ENCODE measurements around the gene KDM6B. TPM values are rescaled to one million over a fixed set of nuclear protein-coding genes. Genes with fewer than 3 reads are reported as not detected.

KDM6B gene
- total and polyA plus RNA-seq, 5 experiments from 2014 or later = 0.28 to 113 (median 1.2) TPM

DNA sequence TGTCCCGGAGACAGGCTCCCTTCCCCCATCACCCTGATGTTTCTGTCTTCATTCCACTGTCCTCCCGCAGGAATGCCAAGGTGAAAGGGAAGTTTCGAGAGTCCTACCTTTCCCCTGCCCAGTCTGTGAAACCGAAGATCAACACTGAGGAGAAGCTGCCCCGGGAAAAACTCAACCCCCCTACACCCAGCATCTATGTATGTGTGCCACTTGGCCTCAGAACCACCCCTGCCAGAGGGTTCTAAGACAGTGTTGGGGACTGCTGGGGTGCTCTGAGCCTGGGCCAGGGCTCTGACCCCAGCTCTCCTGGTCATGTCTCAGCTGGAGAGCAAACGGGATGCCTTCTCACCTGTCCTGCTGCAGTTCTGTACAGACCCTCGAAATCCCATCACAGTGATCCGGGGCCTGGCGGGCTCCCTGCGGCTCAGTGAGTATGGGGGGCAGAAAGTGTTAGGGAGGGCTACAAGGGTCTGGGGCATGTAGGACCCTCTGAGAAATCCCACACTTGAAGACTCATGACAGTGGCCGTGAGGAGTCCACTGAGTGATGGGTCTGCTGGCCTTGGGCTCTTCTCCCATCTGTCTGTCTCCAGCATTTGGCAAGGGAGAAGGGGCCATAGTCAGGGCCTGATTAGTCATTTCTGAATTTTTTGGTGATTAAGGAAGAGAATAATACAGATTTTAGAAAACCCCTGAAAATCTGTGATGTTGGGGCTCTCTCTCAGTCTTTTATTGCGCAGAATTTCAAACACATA lies 15.9 kb downstream of the KDM6B start:
- POLR2A ChIA-PET = interaction anchor here (1.0 to 5.8 kb wide), 6 partner anchors 8 to 16 kb away, joined by 3 to 96 read pairs (median 8); partner anchors contain the start of gene KDM6B
- Mint-ChIP-seq H3K4me1 (peaks cover 13 to 35% (median 24%) of the 10 kb centered on the region in 4 donors), H3K4me3 (peak overlapping the region in 2 of 10 donors; percentile 7 to 14), H3K9me3 (no peaks in the 10 kb centered on the region), H3K27ac (peak overlapping the region in 9 of 10 donors; percentile 13 to 96 (median 75)), H3K36me3 (peaks cover 0 to 34% (median 1%) of the 10 kb centered on the region in 3 donors), H3K27me3 (no peaks in the 10 kb centered on the region)
- DNase-seq (peak in 1 of 10 donors; percentile 24), ATAC-seq (no peak)

DNA sequence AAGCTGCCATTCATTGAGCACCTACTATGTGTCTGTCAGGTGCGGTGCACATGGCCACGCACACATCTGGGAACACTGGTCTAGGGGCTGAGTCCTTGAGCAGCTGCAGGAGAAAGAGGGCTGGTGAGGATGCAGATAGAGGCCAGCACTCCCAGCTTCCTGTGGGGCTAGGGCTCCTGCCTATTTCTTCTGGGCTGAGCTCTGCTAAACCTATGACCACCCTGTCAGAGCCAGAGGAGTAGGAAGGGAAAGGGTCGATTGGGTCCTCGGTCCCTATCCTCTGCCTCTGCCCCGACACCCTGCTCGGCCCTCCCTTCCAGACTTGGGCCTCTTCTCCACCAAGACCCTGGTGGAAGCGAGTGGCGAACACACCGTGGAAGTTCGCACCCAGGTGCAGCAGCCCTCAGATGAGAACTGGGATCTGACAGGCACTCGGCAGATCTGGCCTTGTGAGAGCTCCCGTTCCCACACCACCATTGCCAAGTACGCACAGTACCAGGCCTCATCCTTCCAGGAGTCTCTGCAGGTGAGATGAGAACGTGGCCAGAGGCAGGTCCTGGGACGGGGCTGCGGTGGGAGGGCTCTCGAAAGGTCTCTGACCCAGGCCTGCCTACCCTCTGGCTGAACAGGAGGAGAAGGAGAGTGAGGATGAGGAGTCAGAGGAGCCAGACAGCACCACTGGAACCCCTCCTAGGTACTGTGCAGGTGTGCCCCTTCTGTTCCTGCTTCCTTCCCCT lies 16.9 kb downstream of the KDM6B start:
- POLR2A ChIA-PET = interaction anchor here (0.5 to 5.8 kb wide), 8 partner anchors 9 to 396 kb away, joined by 3 to 96 read pairs (median 6); partner anchors contain the start of gene KDM6B
- H3K27ac Mint-ChIP-seq = peak overlapping the region; percentile 43 to 96 (median 88)
- peaks cover 0 to 35% (median 1%) of the 10 kb centered on the region in 3 donors for H3K36me3 Mint-ChIP-seq
- DNase-seq = no peak
- ATAC-seq = peak; percentile 10 to 14
- peaks cover 13 to 27% (median 21%) of the 10 kb centered on the region in 4 donors for H3K4me1 Mint-ChIP-seq
- H3K4me3 Mint-ChIP-seq = peak overlapping the region in 9 of 10 donors; percentile 39 to 84 (median 64)
- no peaks in the 10 kb centered on the region for H3K27me3 Mint-ChIP-seq
- H3K9me3 Mint-ChIP-seq = no peaks in the 10 kb centered on the region

DNA sequence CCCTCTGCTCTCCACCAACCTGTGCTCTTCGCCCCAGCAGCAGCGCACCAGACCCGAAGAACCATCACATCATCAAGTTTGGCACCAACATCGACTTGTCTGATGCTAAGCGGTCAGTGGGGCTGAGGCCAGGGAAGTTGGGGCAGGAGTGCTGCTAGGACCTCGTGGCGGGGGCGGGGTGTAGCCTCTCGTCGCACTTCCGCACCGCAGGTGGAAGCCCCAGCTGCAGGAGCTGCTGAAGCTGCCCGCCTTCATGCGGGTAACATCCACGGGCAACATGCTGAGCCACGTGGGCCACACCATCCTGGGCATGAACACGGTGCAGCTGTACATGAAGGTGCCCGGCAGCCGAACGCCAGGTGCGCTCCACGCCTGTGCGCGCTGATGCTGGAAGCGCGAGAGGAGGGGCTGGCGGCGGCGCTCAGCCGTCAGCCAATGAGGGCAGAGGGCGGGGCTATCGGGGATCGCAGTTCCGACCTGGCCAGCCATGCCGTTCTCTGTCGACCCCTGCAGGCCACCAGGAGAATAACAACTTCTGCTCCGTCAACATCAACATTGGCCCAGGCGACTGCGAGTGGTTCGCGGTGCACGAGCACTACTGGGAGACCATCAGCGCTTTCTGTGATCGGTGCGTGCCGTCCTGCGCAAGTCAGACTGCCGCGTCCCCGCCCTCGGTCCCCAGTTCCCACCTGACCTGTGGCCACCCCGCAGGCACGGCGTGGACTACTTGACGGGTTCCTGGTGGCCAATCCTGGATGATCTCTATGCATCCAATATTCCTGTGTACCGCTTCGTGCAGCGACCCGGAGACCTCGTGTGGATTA lies 17.6 kb downstream of the KDM6B start:
- DNase-seq = peak; percentile 92 to 98 (median 94)
- POLR2A ChIA-PET = interaction anchor here (0.5 to 5.8 kb wide), 9 partner anchors 10 to 397 kb away, joined by 3 to 96 read pairs (median 5); partner anchors contain the start of gene KDM6B
- peak overlapping the region; percentile 47 to 84 (median 70) for H3K4me3 Mint-ChIP-seq
- H3K27ac Mint-ChIP-seq = peak overlapping the region; percentile 25 to 96 (median 88)
- peak; percentile 83 to 88 for ATAC-seq
- H3K4me1 Mint-ChIP-seq = peaks cover 16 to 25% (median 21%) of the 10 kb centered on the region in 4 donors
- no peaks in the 10 kb centered on the region for H3K9me3 Mint-ChIP-seq
- no peaks in the 10 kb centered on the region for H3K27me3 Mint-ChIP-seq
- peaks cover 0 to 33% (median 1%) of the 10 kb centered on the region in 3 donors for H3K36me3 Mint-ChIP-seq

DNA sequence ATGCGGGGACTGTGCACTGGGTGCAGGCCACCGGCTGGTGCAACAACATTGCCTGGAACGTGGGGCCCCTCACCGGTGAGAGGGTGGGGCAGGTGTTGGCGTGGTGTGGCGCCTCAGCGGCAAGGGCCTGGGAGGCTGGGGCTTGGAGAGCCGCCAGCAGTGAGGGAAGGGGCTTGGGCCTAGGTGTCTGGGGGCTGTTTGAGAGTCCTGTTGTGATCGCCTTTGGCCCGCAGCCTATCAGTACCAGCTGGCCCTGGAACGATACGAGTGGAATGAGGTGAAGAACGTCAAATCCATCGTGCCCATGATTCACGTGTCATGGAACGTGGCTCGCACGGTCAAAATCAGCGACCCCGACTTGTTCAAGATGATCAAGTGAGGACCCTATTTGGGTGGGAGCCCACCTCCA lies 18.2 kb downstream of the KDM6B start:
- H3K4me1 Mint-ChIP-seq = peaks cover 16 to 25% (median 21%) of the 10 kb centered on the region in 4 donors
- ATAC-seq (no peak), DNase-seq (peak in 3 of 10 donors; percentile 24 to 71 (median 36))
- peak overlapping the region in 8 of 10 donors; percentile 53 to 96 (median 89) for H3K27ac Mint-ChIP-seq
- peak overlapping the region in 4 of 10 donors; percentile 4 to 64 (median 22) for H3K4me3 Mint-ChIP-seq
- H3K9me3 Mint-ChIP-seq = no peaks in the 10 kb centered on the region
- POLR2A ChIA-PET = interaction anchor here (0.6 to 5.8 kb wide), 5 partner anchors 10 to 157 kb away, joined by 3 to 96 read pairs (median 10); partner anchors contain the start of gene KDM6B
- no peaks in the 10 kb centered on the region for H3K27me3 Mint-ChIP-seq
- peaks cover 0 to 26% (median 1%) of the 10 kb centered on the region in 3 donors for H3K36me3 Mint-ChIP-seq

DNA sequence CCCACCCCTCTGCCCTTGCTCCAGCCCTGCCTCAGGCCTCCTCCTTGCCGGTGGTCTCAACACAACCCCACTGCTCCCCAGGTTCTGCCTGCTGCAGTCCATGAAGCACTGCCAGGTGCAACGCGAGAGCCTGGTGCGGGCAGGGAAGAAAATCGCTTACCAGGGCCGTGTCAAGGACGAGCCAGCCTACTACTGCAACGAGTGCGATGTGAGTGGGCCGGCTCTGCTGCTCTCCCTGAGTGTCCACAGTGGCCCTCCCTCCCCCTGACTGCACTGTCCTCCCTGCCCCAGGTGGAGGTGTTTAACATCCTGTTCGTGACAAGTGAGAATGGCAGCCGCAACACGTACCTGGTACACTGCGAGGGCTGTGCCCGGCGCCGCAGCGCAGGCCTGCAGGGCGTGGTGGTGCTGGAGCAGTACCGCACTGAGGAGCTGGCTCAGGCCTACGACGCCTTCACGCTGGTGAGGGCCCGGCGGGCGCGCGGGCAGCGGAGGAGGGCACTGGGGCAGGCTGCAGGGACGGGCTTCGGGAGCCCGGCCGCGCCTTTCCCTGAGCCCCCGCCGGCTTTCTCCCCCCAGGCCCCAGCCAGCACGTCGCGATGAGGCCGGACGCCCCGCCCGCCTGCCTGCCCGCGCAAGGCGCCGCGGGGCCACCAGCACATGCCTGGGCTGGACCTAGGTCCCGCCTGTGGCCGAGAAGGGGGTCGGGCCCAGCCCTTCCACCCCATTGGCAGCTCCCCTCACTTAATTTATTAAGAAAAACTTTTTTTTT lies 19.1 kb downstream of the KDM6B start:
- H3K36me3 Mint-ChIP-seq = peaks cover 0 to 24% (median 1%) of the 10 kb centered on the region in 3 donors
- no peak overlapping the region for H3K4me3 Mint-ChIP-seq
- POLR2A ChIA-PET = interaction anchor here (0.7 to 5.8 kb wide), 6 partner anchors 8 to 29 kb away, joined by 3 to 96 read pairs (median 6); partner anchors contain the start of gene KDM6B
- no peaks in the 10 kb centered on the region for H3K27me3 Mint-ChIP-seq
- DNase-seq (peak in 3 of 10 donors; percentile 12 to 66 (median 13)), ATAC-seq (no peak)
- peaks cover 16 to 25% (median 21%) of the 10 kb centered on the region in 4 donors for H3K4me1 Mint-ChIP-seq
- peak overlapping the region in 2 of 10 donors; percentile 59 to 65 for H3K27ac Mint-ChIP-seq
- H3K9me3 Mint-ChIP-seq = no peaks in the 10 kb centered on the region

DNA sequence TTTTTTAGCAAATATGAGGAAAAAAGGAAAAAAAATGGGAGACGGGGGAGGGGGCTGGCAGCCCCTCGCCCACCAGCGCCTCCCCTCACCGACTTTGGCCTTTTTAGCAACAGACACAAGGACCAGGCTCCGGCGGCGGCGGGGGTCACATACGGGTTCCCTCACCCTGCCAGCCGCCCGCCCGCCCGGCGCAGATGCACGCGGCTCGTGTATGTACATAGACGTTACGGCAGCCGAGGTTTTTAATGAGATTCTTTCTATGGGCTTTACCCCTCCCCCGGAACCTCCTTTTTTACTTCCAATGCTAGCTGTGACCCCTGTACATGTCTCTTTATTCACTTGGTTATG lies 19.6 kb downstream of the KDM6B start:
- POLR2A ChIA-PET = interaction anchor here (0.9 to 5.8 kb wide), 4 partner anchors 9 to 20 kb away, joined by 6 to 96 read pairs (median 6); partner anchors contain the start of gene KDM6B
- Mint-ChIP-seq H3K27ac (peak overlapping the region in 5 of 10 donors; percentile 34 to 69 (median 47)), H3K36me3 (peaks cover 0 to 21% (median 1%) of the 10 kb centered on the region in 3 donors)

DNA sequence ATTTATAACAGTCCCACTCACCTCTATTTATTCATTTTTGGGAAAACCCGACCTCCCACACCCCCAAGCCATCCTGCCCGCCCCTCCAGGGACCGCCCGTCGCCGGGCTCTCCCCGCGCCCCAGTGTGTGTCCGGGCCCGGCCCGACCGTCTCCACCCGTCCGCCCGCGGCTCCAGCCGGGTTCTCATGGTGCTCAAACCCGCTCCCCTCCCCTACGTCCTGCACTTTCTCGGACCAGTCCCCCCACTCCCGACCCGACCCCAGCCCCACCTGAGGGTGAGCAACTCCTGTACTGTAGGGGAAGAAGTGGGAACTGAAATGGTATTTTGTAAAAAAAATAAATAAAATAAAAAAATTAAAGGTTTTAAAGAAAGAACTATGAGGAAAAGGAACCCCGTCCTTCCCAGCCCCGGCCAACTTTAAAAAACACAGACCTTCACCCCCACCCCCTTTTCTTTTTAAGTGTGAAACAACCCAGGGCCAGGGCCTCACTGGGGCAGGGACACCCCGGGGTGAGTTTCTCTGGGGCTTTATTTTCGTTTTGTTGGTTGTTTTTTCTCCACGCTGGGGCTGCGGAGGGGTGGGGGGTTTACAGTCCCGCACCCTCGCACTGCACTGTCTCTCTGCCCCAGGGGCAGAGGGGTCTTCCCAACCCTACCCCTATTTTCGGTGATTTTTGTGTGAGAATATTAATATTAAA lies 20.2 kb downstream of the KDM6B start:
- peak overlapping the region in 1 of 10 donors; percentile 53 for H3K4me3 Mint-ChIP-seq
- POLR2A ChIA-PET = interaction anchor here (1.2 to 5.8 kb wide), 4 partner anchors 9 to 20 kb away, joined by 6 to 96 read pairs (median 30); partner anchors contain the start of gene KDM6B
- no peaks in the 10 kb centered on the region for H3K9me3 Mint-ChIP-seq
- H3K27ac Mint-ChIP-seq = peak overlapping the region in 4 of 10 donors; percentile 32 to 67 (median 39)
- peaks cover 16 to 27% (median 21%) of the 10 kb centered on the region in 4 donors for H3K4me1 Mint-ChIP-seq
- no peak for ATAC-seq
- DNase-seq = no peak
- no peaks in the 10 kb centered on the region for H3K27me3 Mint-ChIP-seq
- H3K36me3 Mint-ChIP-seq = peaks cover 0 to 18% (median 1%) of the 10 kb centered on the region in 3 donors

More for the DNA sequence above, 19.6 kb downstream of the KDM6B start:
- peak overlapping the region in 2 of 10 donors; percentile 18 to 53 for H3K4me3 Mint-ChIP-seq
- H3K27me3 Mint-ChIP-seq = no peaks in the 10 kb centered on the region
- no peak for ATAC-seq
- peaks cover 16 to 25% (median 21%) of the 10 kb centered on the region in 4 donors for H3K4me1 Mint-ChIP-seq
- H3K9me3 Mint-ChIP-seq = no peaks in the 10 kb centered on the region
- DNase-seq = peak in 1 of 10 donors; percentile 14

DNA sequence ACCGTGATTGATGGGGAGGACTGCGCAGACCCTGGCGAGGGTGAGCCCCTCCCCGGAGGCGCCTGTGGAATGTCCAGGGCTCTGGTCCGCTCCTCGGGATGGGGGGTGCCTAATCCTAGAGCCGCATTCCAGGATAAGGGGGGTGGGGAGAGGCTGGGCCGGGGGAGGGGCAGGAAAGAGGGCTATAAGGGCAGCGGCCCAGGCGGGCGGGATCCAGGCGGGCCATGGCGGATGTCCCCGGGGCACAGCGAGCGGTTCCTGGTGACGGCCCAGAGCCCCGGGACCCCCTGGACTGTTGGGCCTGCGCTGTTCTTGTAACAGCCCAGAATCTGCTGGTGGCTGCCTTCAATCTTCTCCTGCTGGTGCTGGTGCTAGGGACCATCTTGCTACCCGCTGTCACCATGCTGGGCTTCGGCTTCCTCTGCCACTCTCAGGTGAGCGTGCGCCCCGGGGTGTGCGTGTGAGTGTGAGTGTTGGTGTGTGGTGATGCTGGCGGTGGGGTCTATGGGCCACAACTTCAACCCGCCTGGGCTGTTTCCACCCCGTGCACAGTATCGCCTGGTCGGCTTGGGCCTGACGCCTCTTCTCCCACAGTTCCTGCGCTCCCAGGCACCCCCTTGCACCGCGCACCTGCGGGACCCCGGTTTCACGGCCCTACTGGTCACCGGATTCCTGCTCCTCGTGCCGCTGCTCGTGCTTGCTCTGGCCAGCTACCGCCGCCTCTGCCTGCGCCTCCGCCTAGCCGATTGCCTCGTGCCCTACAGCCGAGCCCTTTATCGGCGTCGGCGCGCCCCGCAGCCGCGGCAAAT lies 21.0 kb downstream of the KDM6B start, which contains the start of gene TMEM88:
Gene TMEM88, plus strand, starts transcription at position 216 of the 809 bp plus-strand sequence. Its CDS starts 9 bp downstream, at position 225.
- peaks cover 0 to 17% (median 0%) of the 10 kb centered on the region in 3 donors for H3K36me3 Mint-ChIP-seq
- ATAC-seq (no peak), DNase-seq (peak in 3 of 10 donors; percentile 12 to 65 (median 20))
- H3K27me3 Mint-ChIP-seq = no peaks in the 10 kb centered on the region
- H3K4me3 Mint-ChIP-seq = peak within 1 kb of the TSS in 6 of 10 donors; percentile 22 to 84 (median 40)
- H3K9me3 Mint-ChIP-seq = no peaks in the 10 kb centered on the region
- POLR2A ChIA-PET = interaction anchor here (0.6 to 3.6 kb wide), 10 partner anchors 9 to 338 kb away, joined by 3 to 103 read pairs (median 3); partner anchors contain the start of genes CHD3, HES7 and KDM6B
- H3K27ac Mint-ChIP-seq = peak within 1 kb of the TSS in 5 of 10 donors; percentile 32 to 67 (median 44)
- peaks cover 17 to 32% (median 23%) of the 10 kb centered on the region in 4 donors for H3K4me1 Mint-ChIP-seq

DNA sequence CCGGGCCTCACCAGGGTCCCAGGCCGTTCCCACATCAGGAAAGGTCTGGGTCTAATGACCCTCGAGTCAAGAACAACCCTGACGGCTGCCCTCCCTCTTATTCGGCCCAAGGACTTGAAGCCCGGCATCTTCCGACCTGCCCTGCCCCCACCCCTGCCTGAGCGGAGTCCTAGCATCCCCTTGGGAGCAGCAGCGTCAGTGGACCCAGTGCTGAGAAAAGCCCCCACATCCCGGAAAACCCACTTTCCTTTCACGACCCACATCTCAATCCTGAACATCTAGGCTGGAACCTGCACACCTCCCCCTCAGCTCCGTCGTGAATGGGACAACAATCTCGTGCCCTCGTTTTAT lies 21.6 kb downstream of the KDM6B start:
- ATAC-seq = no peak
- POLR2A ChIA-PET = interaction anchor here (0.6 to 3.6 kb wide), 12 partner anchors 9 to 337 kb away, joined by 3 to 103 read pairs (median 3); partner anchors contain the start of genes CHD3, CNTROB, HES7 and KDM6B
- H3K27me3 Mint-ChIP-seq = no peaks in the 10 kb centered on the region
- DNase-seq = peak in 1 of 10 donors; percentile 65
- H3K4me1 Mint-ChIP-seq = peaks cover 15 to 26% (median 21%) of the 10 kb centered on the region in 4 donors
- peak overlapping the region in 5 of 10 donors; percentile 22 to 84 (median 28) for H3K4me3 Mint-ChIP-seq
- peak overlapping the region in 1 of 10 donors; percentile 60 for H3K27ac Mint-ChIP-seq
- no peaks in the 10 kb centered on the region for H3K9me3 Mint-ChIP-seq
- H3K36me3 Mint-ChIP-seq = peaks cover 0 to 14% (median 0%) of the 10 kb centered on the region in 3 donors
